Parathyroid adenoma (tissue), 2 donors: ENCODE results near the gene PRDM16.

ENCODE experiments used
- H2AFZ ChIP-seq: fragments of 300-600 bp; sonication (generic); one replicate; pipeline ENCODE4 v1.7.0; 2017; ENCODE audit warnings: antibody characterized with exemption, mild to moderate bottlenecking
- H3K27ac ChIP-seq: fragments of 300-600 bp; sonication (generic); one replicate; pipeline ENCODE4 v1.7.0; 2017
- H3K27me3 ChIP-seq: fragments of 300-600 bp; sonication (generic); one replicate; pipeline ENCODE4 v1.7.0; 2017; ENCODE audit warnings: low read length; ENCODE audit not compliant: control insufficient read depth, insufficient read depth
- H3K36me3 ChIP-seq: fragments of 300-600 bp; sonication (generic); one replicate; pipeline ENCODE4 v1.7.0; 2017; ENCODE audit warnings: low read length; ENCODE audit not compliant: control insufficient read depth, insufficient read depth
- H3K4me1 ChIP-seq: fragments of 300-600 bp; sonication (generic); one replicate; pipeline ENCODE4 v1.7.0; 2017; ENCODE audit warnings: control low read depth
- H3K4me2 ChIP-seq: fragments of 300-600 bp; sonication (generic); one replicate; pipeline ENCODE4 v1.7.0; 2017; ENCODE audit warnings: low read length
- H3K4me3 ChIP-seq: fragments of 300-600 bp; sonication (generic); one replicate; pipeline ENCODE4 v1.7.0; 2017; ENCODE audit warnings: low read depth, low read length
- H3K79me2 ChIP-seq: fragments of 300-600 bp; sonication (generic); one replicate; pipeline ENCODE4 v1.7.0; 2017; ENCODE audit warnings: control low read depth
- H3K9ac ChIP-seq: fragments of 300-600 bp; sonication (generic); one replicate; pipeline ENCODE4 v1.7.0; 2017; ENCODE audit warnings: mild to moderate bottlenecking
- H3K9me3 ChIP-seq: fragments of 300-600 bp; sonication (generic); one replicate; pipeline ENCODE4 v1.7.0; 2017; ENCODE audit warnings: low read length; ENCODE audit not compliant: control insufficient read depth
- CTCF ChIP-seq: fragments of 300-600 bp; sonication (generic); IDR thresholded peaks from one replicate; pipeline ENCODE4 v1.7.0; 2017; ENCODE audit warnings: antibody characterized with exemption, mild to moderate bottlenecking
- donor health status: primary hyperparathyroidism.

PRDM16 gene

GRCh38 chr1:3412376-3412775, 343.4 kb downstream of the PRDM16 start:
- Histone ChIP-seq H3K27ac (no peak overlapping the region), H2AFZ (no peak overlapping the region), H3K9ac (no peak overlapping the region), H3K4me1 (no peaks in the 10 kb centered on the region), H3K4me3 (no peak overlapping the region), H3K9me3 (no peaks in the 10 kb centered on the region), H3K27me3 (no peaks in the 10 kb centered on the region), H3K79me2 (no peaks in the 10 kb centered on the region), H3K36me3 (no peaks in the 10 kb centered on the region), H3K4me2 (no peak overlapping the region)
- no peak for TF ChIP-seq CTCF

- Histone ChIP-seq H3K36me3 (no peaks in the 10 kb centered on the region), H3K27ac (no peak overlapping the region)
Measured at GRCh38 chr1:3413975-3414710, 345.1 kb downstream of the PRDM16 start.

GRCh38 chr1:3415260-3416090, 346.5 kb downstream of the PRDM16 start:
- H3K4me3 ChIP-seq: no peak overlapping the region
- H3K4me2 ChIP-seq: no peak overlapping the region
- H3K9me3 ChIP-seq: no peaks in the 10 kb centered on the region
- no peak for TF ChIP-seq CTCF
- H3K27me3 ChIP-seq: no peaks in the 10 kb centered on the region
- H3K4me1 ChIP-seq: no peaks in the 10 kb centered on the region
- H3K79me2 ChIP-seq: no peaks in the 10 kb centered on the region
- H3K36me3 ChIP-seq: no peaks in the 10 kb centered on the region
- no peak overlapping the region for H3K27ac ChIP-seq
- H2AFZ ChIP-seq: no peak overlapping the region
- H3K9ac ChIP-seq: no peak overlapping the region

More at GRCh38 chr1:3413975-3414710, 345.1 kb downstream of the PRDM16 start:
- Histone ChIP-seq H2AFZ (no peak overlapping the region), H3K4me2 (no peak overlapping the region), H3K79me2 (no peaks in the 10 kb centered on the region), H3K9me3 (no peaks in the 10 kb centered on the region), H3K9ac (no peak overlapping the region), H3K4me1 (no peaks in the 10 kb centered on the region), H3K4me3 (no peak overlapping the region), H3K27me3 (no peaks in the 10 kb centered on the region)
- TF ChIP-seq CTCF: no peak

- Histone ChIP-seq H3K4me1 (no peaks in the 10 kb centered on the region), H3K4me2 (no peak overlapping the region), H3K79me2 (no peaks in the 10 kb centered on the region), H3K27ac (no peak overlapping the region), H3K36me3 (no peaks in the 10 kb centered on the region), H3K4me3 (no peak overlapping the region), H3K9ac (no peak overlapping the region), H3K27me3 (no peaks in the 10 kb centered on the region), H2AFZ (no peak overlapping the region), H3K9me3 (no peaks in the 10 kb centered on the region)
- no peak for TF ChIP-seq CTCF
Measured at GRCh38 chr1:3417082-3417739, 348.2 kb downstream of the PRDM16 start.
